Measurements from ENCODE around the gene ADAM10.

Gene ADAM10

DNA sequence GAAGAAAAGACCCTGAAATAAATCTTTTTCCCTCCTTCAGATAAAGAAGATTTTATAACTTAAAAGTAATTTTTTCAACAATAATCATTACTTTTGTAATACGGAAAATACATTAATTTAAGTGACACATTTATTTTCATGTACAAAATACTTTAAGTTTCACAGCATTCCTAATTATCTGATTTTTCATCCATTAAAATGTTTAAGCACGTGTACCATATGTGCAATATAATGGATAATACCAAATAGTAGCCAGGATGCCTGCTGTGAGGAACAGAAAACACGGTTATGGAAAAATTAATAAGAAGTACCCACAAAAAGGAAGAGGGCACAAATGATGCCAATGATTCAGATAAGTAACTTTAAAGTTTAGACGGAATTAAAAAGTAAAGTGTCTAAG is 33.5 kb downstream of the ADAM10 start:
- TF ChIP-seq ZNF785 (tag by site-specific recombination; IDR thresholded peaks at IDR 0.05), result no peak
- TF ChIP-seq, protein P1, sequence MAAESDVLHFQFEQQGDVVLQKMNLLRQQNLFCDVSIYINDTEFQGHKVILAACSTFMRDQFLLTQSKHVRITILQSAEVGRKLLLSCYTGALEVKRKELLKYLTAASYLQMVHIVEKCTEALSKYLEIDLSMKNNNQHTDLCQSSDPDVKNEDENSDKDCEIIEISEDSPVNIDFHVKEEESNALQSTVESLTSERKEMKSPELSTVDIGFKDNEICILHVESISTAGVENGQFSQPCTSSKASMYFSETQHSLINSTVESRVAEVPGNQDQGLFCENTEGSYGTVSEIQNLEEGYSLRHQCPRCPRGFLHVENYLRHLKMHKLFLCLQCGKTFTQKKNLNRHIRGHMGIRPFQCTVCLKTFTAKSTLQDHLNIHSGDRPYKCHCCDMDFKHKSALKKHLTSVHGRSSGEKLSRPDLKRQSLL (tag by site-specific recombination; IDR thresholded peaks at IDR 0.05), result no peak
- TF ChIP-seq ZNF391 (tag by site-specific recombination; IDR thresholded peaks at IDR 0.05; ENCODE audit: borderline replicate concordance, low read depth), result no peak
- no peak for TF ChIP-seq PRDM4 (tag by site-specific recombination; IDR thresholded peaks at IDR 0.05)
- TF ChIP-seq KLF9 (tag by site-specific recombination; IDR thresholded peaks at IDR 0.05; ENCODE audit: low read depth), result no peak
- no peak for TF ChIP-seq SP2 (tag by site-specific recombination; IDR thresholded peaks at IDR 0.05)
- TF ChIP-seq ZNF549 (tag by site-specific recombination; IDR thresholded peaks at IDR 0.05), result no peak
- no peak for TF ChIP-seq BCL11B (tag by site-specific recombination; IDR thresholded peaks at IDR 0.05; ENCODE audit: low read depth)
- no peak for TF ChIP-seq ZNF138 (tag by site-specific recombination; IDR thresholded peaks at IDR 0.05; ENCODE audit: borderline replicate concordance)
- TF ChIP-seq IKZF3 (tag by site-specific recombination; IDR thresholded peaks at IDR 0.05), result no peak
- TF ChIP-seq HOXC10 (CRISPR knock-in tag; IDR thresholded peaks at IDR 0.05), result no peak
- no peak for TF ChIP-seq FEZF1 (tag by site-specific recombination; IDR thresholded peaks at IDR 0.05)
- no peak for TF ChIP-seq ZNF274 (IDR thresholded peaks at IDR 0.05; ENCODE audit: low read length)
- no peak for TF ChIP-seq ZNF274 (tag by site-specific recombination; IDR thresholded peaks at IDR 0.05; ENCODE audit: borderline replicate concordance)
- no peak overlapping the region for H3K27ac ChIP-seq (ENCODE audit: extremely low read depth, low read depth, low read length)
- ChIA-PET CTCF (no interaction called here), POLR2A (no interaction called here)
- no peaks in the 10 kb centered on the region for H3K4me1 ChIP-seq (ENCODE audit: control insufficient read depth, insufficient read depth, low read length)
- no peaks in the 10 kb centered on the region for H3K9me3 ChIP-seq (ENCODE audit: control insufficient read depth, insufficient read depth, low read depth, low read length)
- H3K36me3 ChIP-seq (ENCODE audit: control insufficient read depth in 2 of 2, insufficient read depth in 1 of 2, low read length in 2 of 2), result peaks cover 0 to 4% of the 10 kb centered on the region in 2 experiments; a peak in 2 of 3 replicates
- H3K4me3 ChIP-seq (ENCODE audit: low read depth, low read length), result no peak overlapping the region

DNA sequence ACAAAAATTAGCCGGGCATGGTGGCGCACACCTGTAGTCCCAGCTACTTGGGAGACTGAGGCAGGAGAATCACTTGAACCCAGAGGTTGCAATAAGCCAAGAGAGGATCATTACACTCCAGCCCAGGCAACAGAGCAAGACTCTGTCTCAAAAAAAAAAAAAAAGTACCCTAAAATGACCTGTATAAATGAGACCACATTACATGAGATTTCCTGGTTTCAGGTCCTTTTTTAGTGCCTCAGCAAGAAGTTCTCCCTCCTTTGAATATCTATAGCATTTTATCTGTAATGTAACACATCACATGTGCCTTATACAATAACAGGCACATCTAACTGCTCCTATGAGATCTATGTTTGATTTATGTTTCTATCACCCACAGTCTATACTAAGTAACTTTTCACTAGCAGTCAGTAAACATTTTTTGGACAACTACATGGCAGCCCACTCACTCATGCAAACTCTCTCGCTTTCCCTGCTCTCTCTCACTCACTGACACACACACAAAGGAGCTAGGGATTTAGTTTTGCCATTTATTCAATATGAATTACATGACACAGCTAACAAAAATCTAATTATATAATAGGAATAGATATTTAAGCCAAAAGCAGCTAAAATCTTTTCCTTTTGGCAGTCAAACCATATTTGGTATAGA is 34.1 kb downstream of the ADAM10 start:
- no peak overlapping the region for H3K27ac ChIP-seq (ENCODE audit: extremely low read depth, low read depth, low read length)

More for the DNA sequence above, 34.1 kb downstream of the ADAM10 start:
- no peaks in the 10 kb centered on the region for H3K4me1 ChIP-seq (ENCODE audit: control insufficient read depth, insufficient read depth, low read length)
- no peaks in the 10 kb centered on the region for H3K9me3 ChIP-seq (ENCODE audit: control insufficient read depth, insufficient read depth, low read depth, low read length)
- POLR2A ChIA-PET, result no interaction called here
- CTCF ChIA-PET, result no interaction called here
- TF ChIP-seq ZNF324 (tag by site-specific recombination; IDR thresholded peaks at IDR 0.05) (no peak), ZNF624 (tag by site-specific recombination; IDR thresholded peaks at IDR 0.05) (no peak), ZNF626 (tag by site-specific recombination; IDR thresholded peaks at IDR 0.05) (no peak), ZBTB20 (tag by site-specific recombination; IDR thresholded peaks at IDR 0.05) (no peak), ZNF529 (tag by site-specific recombination; IDR thresholded peaks at IDR 0.05; ENCODE audit: insufficient replicate concordance) (no peak), EGR2 (tag by site-specific recombination; IDR thresholded peaks at IDR 0.05; ENCODE audit: low read depth) (no peak), ZNF311 (tag by site-specific recombination; IDR thresholded peaks at IDR 0.05; ENCODE audit: borderline replicate concordance) (no peak), PBX3 (CRISPR knock-in tag; IDR thresholded peaks at IDR 0.05) (no peak), WT1 (tag by site-specific recombination; IDR thresholded peaks at IDR 0.05) (no peak), TRIM28 (IDR thresholded peaks at IDR 0.05; ENCODE audit: borderline replicate concordance, low read length) (no peak), ZNF112 (tag by site-specific recombination; IDR thresholded peaks at IDR 0.05) (no peak), YY2 (tag by site-specific recombination; IDR thresholded peaks at IDR 0.05) (no peak), ZFP3 (tag by site-specific recombination; IDR thresholded peaks at IDR 0.05; ENCODE audit: low read depth) (no peak), ZNF169 (tag by site-specific recombination; IDR thresholded peaks at IDR 0.05) (no peak), ZNF239 (tag by site-specific recombination; IDR thresholded peaks at IDR 0.05) (no peak), ZBTB21 (tag by site-specific recombination; IDR thresholded peaks at IDR 0.05) (no peak)
- TF ChIP-seq, protein P2, sequence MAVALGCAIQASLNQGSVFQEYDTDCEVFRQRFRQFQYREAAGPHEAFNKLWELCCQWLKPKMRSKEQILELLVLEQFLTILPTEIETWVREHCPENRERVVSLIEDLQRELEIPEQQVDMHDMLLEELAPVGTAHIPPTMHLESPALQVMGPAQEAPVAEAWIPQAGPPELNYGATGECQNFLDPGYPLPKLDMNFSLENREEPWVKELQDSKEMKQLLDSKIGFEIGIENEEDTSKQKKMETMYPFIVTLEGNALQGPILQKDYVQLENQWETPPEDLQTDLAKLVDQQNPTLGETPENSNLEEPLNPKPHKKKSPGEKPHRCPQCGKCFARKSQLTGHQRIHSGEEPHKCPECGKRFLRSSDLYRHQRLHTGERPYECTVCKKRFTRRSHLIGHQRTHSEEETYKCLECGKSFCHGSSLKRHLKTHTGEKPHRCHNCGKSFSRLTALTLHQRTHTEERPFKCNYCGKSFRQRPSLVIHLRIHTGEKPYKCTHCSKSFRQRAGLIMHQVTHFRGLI (tag by site-specific recombination; IDR thresholded peaks at IDR 0.05), result no peak
- H3K4me3 ChIP-seq (ENCODE audit: low read depth, low read length), result no peak overlapping the region
- peaks cover 0 to 4% of the 10 kb centered on the region in 2 experiments; a peak in 2 of 3 replicates for H3K36me3 ChIP-seq (ENCODE audit: control insufficient read depth in 2 of 2, insufficient read depth in 1 of 2, low read length in 2 of 2)

All from HEK293 (cell line).